Activated naive CD8-positive, alpha-beta T cell treated with anti-CD3 and anti-CD28 coated beads, Interleukin-2, amount 50 U/mL, for 16 hours (primary cell): Measurements from ENCODE around the gene SLC27A4.

Experiments
- DNase-seq: peaks from one replicate; pipeline ENCODE4 v3.0.0-alpha.2; 2020; ENCODE audit warnings: low read depth, low spot score

The SLC27A4 gene

DNA sequence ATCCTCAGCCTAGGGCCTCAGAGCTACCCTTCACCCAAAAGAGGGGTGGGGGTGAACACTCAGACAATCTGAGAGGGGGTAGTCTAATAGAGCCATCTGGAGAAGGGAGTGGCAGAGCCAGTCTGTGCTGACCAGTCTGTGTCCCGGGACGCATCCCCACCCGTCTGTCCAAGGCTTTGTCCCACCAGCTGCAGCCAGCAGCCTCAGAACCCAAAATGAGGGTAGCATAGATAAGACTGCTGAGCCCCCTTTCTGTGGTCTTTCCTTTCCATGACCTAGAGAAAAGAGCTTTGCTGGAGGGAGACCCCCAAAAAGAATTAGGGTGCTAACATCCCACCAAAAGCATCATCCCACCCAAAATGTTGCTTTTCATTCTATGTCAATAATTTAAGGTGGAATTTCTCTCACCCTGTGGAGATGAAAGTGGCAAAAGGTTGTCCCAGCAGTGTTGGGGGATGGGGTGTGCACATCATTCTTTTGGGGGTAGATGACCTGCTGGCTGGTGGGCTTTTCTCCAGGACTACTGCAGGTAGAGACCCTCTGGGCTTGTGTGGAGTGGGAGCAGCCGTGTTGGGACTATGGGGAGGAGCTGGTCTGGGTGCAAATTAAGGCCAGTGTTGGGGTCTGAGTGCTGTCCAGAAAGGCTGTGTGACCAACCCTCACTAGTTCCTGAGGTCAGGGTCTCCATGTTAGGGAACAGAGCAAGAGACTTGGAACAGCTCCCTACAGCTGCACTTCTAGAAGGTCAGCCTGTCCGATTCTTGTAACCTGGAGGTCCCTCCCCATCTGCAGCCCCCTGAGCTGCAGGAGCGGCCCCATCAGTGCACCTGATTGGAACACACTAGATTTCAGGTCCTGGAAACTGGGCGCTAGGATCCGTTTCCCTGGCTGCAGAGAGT is 50.7 kb downstream of the SLC27A4 start:
- DNase-seq = no peak

DNA sequence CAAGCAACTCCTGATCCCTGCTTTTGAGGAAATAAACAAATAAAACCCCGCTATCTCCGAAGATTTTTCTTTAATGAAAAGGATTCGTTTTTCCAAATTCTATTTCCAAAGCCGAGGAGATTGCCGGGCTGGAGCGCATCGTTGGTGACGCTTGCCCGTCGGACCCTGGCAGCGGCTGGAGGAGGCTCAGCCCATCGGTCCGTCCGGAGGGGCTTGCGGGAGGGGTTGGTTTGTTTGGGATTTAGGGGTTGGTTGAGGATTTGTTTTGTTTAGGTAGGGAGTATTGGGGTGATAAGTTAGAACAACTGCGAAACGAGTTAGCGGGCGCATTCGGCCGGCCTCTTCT is 51.6 kb downstream of the SLC27A4 start:
- DNase-seq = no peak

DNA sequence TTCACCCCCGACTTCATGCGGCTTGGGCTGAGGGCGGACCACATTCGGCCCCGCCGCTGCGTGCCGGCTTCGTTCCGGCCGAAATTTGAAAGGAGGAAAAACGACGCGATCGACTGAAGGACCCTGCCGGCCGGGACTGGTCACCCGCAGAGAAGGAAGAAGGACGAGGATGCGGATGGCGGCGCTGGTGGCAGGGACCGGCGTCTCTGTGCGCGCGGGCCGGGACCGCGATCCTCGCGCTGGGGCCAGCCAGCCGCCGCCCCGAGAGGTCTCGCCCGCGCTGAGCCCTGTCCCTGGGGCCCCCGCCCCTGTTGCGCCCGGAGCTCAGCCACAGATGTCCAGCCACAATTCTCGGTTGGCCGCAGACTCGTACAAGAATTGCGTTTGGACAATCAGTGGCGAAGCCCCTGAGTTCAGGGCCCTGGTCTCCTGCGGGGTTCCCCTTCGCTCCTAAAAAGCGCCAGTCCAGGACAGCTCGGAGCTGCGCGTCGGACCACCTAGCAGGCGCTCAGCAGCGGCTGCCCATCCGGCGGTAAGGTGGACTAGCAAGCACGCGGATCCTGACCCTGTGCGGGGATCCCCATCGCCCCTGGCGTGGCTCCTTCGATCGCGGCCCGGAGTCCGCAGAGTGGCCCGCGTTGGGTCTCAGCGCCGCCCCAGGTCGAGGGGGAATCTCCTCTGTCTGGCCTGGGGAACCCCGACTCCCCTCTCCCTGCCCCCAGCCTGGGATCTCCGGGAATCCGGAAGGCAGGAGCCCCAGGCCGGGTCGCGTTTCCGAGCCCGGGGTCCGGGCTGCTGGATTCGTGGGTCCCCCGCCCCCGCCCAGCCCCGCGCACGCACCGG is 52.2 kb downstream of the SLC27A4 start:
- DNase-seq = no peak

DNA sequence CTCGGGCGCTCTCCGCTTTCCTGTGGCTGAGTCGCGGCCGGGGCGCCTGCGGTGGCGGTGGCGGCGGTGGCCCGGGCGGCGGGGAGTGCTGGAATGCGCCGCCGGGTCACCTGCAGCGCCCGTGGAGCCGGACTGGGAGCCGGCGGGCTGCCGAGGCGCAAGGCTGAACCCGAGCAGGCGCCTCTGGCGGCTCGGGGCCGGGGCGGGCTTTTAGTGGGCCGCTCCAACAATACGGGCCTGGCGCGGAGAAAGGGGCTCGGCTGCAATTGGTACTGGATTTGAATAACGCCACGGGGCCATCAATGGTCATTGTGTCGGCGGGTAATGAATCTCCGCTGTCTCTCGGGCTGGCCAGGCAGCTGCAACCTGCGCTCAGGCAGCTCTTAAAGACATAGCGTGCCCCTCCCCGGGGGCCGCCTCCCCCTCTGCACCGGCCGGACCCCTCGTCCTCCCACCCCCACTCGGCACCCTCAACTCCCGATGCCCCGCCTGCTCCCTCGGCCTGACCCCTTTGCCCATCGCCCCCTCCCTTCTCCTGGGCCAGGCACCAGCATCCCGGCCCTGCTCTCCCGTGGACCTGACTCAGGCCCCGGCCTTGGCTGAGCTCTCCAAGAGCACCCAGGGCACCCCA is 52.9 kb downstream of the SLC27A4 start:
- DNase-seq = no peak

DNA sequence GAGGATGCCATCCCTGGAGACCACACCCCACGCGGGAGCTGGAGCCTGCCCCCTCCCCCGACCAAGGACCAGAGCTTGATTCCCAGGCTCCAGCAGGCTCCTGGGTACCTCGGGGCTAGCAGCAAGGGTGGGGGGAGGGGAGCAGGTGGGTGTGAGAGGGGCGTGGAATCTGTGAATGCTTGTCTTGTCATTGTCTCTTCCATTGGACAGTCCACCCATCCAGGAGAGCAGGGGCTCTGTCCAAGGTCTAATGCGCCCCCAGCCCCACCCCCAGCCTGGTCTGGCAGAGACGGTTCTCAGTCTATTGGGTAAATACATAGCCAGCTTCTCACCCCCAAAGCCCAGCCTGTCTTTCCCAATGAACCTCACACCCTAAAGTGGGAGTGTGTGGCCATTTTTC is 53.6 kb downstream of the SLC27A4 start:
- DNase-seq = no peak

DNA sequence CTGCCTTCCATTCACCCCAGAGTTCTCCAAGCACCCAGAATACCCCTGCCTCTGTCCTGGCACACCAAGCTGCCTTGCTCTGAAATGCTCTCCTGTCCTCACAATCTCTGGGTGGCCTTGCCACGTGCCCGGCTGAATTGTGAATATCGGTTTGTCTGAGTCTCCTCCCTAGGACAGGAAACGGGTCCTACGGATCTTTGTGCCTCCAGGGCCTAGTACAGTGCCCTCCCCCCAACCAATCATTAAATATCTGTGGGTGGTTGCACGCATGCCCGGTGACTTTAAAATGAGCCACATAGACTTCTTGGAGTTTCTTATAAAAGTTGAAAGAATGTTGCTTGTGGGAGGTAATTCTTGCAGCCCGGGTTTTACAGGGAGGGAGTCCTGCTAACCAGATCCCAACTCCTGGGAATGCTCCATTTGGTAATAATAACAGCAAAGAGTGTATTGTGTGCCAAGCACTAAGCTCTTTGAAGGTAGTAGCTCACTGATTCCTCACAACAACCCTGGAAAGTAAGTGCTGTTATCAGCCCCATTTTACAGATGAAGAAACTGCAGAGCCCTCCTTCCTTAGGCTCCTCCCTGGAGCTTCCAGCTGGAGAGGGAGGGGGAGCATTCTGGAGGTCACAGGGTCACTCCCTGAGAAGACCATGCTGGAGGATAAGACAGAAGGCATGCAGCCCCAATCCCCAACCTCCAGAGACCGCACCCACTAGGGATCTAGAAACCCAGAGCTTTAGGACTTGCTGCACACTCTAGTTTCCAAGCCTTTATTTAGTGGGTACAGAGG is 54.2 kb downstream of the SLC27A4 start:
- DNase-seq = no peak

DNA sequence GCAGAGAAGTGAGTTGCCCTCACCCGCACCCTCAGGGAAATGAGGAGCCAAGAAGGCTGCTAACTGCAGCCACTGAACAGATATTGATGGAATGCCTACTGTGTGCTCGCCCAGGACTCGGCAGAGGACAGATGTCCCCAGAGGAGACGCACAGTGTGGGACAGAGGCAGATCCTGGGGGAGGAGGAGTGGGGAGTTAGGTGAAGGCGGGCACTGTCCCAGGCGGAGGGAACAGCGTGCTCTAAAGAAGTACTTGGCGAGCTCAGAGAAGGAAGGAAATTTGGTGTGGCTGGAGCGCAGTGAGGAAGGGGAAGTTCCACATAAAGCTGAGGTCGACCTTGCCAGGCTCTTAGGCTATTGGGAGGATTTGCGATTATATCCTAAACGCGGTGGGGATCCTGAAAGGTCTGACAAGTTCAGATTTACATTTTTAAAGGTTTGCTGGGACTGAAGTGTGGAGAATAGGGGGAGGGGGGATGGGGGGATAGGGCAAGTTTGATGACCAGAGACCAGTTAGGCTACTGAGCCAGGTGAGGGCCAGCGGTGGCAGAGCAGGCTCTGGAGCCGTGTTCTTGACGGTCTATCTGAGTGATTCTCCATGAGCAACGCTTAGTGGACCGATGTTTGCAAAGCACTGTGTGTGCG is 56.8 kb downstream of the SLC27A4 start:
- DNase-seq = no peak

DNA sequence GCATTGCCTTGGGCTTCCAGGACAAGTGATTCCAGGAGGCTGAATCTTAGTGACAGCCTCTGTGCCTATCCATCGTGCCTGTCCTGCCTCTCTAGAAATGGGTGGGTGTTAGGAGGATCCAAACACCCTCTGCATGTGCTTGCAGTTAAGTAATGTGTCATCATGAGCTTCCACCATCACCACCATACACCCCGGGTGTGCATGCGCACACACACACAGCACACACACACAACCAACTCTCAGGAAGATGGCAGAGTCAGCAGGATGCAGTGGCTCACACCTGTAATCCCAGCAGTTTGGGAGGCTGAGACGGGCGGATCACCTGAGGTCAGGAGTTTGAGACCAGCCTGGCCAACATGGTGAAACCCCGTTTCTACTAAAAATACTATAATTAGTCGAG is 57.5 kb downstream of the SLC27A4 start:
- DNase-seq = no peak

DNA sequence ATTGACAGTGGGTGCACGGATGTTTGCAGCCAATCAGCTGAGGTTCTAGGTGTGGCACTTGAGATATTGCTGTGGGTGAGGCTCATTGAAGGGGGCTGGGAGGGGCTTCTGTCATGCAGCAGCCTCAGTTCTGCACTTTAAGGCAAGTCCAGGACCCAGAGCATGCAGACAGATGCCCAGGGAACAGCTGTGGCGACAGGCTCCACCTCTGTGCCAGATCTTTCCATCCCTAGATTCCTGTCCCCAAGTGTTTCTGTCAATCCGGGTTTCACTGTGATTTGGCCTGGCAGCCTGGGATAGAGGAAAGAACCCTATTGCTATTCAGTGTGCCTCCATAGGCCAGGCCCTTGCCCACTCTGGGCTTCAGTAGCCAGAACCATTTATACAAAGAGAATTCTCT is 59.5 kb downstream of the SLC27A4 start:
- no peak for DNase-seq

DNA sequence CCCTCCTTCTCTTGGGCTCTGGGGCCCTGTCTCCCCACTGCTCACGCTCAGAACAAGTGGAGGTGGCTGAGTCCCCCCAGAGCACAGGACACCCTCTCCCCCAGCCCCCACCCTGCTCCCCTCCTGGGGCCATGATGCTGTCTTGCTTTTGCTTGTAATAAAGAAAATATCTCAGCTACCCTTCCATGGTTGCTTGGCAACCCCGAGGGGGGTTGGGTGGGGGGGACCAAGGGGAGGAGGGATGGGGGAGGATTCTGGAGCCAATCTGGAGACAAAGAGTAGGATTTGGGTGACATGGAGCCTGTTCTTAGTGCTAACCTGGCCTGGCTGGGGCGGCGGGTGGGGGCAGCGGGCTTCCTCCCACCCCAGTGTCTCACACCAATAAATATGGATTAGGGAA is 64.2 kb downstream of the SLC27A4 start:
- DNase-seq = no peak

DNA sequence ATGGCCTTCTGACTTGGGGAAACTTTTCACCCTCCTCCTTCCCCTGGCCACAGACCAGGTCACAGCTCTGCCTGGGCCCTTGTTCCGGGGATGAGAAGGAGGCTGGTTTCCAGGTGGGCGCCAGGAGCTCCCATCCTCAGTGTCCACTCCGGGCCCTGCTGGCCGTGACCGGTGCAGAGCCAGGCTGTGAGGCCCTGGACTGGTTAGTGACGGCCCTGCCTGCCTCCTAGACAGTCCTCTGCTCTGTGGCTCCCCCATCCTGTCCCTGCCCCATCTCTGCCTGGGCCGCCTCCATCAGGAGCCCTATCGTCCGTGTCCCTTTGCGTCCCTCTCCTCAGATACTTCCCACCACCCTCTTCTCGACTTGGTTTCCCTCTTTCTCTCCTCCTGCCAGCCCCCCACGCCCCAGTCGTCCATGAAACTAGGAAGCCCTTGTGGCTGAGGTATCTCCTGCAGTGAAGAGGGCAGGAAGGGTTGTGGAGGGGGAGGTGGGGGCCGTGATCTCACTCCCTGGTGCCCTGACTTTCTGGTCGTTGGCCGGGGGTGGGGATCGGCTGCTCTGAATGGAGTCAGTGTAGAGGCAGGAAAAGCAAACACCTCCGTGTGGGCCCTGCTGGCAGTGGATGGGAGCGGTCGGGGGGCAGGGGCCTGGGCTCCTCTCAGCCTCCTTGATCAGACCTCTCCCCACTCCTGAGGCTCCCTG is 64.9 kb downstream of the SLC27A4 start:
- DNase-seq = no peak

DNA sequence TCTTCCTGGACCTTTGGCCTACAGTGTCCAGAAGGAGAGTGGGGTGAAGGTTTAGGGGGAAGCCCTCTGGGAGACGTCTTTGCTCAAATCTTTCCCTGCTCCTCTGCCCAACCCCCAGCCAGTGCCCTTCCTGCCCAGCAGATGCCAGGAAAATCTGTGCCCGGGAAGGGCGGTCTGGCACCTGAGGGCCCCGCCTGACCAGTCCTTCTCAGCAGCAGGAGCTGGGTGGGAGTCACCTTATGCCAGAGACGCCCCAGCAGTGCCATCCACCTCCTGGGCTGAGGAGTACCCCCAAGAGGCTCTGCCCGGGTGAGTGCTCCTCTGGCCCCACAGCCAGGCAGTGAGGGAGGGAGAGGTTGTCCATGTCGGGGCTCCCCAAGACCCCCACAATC is 65.4 kb downstream of the SLC27A4 start:
- DNase-seq = no peak

DNA sequence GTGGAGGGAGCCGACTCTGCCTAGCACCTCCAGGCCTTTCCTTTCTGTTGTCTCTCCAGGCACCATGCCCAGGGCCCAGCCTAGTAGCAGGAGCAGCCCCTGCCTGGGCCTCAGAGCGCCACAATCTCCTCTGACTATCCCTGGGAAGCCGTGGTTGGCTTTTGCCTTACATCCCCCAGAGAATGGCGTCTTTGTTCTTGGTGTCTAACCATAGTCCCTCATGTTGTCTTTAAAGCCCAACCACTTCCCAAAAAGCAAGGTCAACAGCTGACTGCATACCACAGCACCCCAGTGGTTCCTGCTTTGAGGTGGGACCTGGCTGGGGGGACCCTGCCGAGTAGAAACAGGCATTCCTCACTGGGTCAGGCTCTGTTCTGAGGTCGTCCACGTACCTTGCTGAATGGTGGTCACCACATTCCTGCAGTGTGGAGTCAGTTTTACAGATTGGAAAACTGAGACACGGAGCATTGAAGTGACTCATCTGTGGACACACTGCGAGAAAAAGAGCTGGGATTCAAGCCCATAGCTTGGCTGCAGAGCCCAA is 66.6 kb downstream of the SLC27A4 start:
- no peak for DNase-seq

DNA sequence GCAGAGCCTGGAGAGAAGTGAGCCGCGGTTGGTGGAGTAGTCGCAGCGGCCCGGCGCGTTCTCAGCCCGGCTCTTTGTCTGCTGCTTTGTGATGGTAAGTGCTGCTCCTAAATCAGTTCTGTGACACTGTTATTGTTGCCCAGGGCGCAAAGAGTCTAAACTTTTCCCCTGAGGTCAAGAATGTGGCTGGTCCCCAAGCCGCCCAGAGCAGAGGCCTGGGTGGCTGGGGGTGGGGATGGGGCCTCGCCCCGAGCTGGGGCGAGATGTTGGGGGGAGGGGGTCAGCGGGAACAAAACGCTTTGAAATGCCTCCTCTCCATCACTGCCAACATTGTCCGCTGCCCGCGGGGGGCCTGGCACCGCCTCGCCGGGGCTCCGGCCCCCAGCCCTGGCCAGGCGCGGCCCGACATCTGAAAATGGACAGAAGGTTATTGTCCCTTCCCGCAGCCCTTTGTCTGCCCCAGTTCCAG is 68.7 kb downstream of the SLC27A4 start:
- no peak for DNase-seq

DNA sequence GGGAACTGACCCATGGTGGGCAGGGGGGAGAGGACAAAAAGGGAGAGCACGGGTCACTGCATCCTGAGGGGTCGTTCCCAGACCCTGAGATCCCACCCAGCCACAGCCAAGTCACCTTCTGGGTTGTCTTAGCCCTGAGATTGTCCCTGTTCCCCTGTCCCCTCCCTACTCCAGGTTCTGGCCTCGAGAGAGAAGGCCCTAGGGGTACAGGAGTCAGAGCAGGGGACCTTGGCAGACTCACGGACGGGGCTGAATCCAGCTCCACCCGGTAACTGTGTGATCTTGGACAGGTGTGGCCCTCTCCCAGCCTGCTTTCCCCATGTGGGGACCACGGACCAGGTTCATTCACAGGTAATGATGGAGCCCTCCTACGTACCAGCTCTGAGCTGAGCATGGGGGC is 69.1 kb downstream of the SLC27A4 start:
- no peak for DNase-seq

DNA sequence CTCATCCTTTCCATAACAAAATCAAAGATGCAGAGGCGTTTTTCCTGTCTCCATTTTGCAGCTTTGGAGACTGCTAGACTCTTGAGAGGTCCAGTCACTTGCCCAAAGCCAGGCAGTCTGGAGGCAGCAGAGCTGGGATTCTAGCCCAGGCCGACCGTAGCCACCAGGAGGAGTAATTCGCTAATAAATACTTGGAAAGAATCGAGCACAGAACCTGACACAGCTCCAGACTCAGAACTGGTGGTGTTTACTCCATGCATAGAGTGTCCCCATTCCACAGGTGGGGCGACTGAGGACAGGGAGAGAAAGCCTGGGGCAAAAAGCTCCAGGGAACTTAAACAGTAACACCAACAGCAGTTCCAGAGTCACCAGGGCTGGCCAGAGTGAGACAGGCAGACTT is 69.7 kb downstream of the SLC27A4 start:
- no peak for DNase-seq
